OCI-M2 (cell line): ENCODE data around the gene FHDC1.

Source experiments
- DNase-seq: peaks from one replicate; lab custom pipeline; 2025; ENCODE audit not compliant: unreplicated experiment; lab: John Stamatoyannopoulos, UW

Gene FHDC1

GRCh38 chr4:153028535-153028934 lies 92.4 kb downstream of the FHDC1 start:
- DNase-seq: no peak
